Stromal cell of bone marrow (primary cell): ENCODE measurements around the gene CCDC121.

ENCODE experiments used
- DNase-seq: peaks from one replicate; pipeline ENCODE4 v3.0.0-alpha.2; 2012; ENCODE audit warnings: low read depth

CCDC121 gene

DNA sequence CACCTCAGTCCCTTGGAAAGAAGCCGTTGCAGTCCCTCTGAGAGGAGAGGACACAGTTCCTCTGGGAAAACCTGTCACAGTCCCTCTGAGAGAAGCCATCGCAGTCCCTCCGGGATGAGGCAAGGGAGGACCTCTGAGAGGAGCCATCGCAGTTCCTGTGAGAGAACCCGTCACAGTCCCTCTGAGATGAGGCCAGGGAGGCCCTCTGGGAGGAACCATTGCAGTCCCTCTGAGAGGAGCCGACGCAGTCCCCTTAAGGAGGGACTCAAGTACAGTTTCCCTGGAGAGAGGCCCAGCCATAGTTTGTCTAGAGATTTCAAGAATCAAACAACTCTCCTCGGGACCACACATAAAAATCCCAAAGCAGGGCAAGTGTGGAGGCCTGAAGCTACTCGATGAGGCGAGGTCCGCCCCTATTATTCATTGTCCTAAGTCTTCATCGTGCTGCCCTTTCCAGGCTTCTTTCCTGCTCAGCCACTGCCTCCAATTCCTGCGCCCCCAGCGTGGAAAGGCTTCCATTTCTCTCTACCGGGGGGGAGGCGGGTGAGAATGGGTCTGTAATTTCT, 46.6 kb downstream of the CCDC121 start:
- DNase-seq = no peak

DNA sequence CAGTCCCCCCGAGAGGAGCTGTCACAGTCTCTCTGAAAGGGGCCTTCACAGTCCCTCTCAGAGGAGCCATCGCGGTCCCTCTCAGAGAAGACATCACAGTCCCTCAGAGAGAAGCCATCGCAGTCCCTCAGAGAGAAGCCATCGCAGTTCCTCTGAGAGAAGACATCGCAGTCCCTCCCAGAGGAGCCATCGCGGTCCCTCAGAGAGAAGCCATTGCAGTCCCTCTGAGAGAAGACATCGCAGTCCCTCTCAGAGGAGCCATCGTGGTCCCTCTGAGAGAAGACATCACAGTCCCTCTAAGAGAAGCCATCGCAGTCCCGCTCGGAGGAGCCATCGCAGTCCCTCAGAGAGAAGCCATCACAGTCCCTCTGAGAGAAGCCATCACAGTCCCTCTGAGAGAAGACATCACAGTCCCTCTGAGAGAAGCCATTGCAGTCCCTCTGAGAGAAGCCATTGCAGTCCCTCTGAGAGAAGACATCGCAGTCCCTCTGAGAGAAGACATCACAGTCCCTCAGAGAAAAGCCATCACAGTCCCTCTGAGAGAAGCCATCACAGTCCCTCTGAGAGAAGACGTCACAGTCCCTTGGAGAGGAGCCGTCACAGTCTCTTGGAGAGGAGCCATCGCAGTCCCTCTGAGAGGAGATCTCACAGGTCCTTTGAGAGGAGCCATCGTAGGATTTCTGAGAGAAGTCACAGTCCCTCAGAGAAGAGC, 47.2 kb downstream of the CCDC121 start:
- no peak for DNase-seq
